ENCODE measurements around the gene SHC1. TPM values are rescaled to one million over a fixed set of nuclear protein-coding genes. Genes with fewer than 3 reads are reported as not detected.

Gene SHC1
- total RNA-seq, 2 experiments from 2014 or later = 59.9 to 60.0 TPM

DNA sequence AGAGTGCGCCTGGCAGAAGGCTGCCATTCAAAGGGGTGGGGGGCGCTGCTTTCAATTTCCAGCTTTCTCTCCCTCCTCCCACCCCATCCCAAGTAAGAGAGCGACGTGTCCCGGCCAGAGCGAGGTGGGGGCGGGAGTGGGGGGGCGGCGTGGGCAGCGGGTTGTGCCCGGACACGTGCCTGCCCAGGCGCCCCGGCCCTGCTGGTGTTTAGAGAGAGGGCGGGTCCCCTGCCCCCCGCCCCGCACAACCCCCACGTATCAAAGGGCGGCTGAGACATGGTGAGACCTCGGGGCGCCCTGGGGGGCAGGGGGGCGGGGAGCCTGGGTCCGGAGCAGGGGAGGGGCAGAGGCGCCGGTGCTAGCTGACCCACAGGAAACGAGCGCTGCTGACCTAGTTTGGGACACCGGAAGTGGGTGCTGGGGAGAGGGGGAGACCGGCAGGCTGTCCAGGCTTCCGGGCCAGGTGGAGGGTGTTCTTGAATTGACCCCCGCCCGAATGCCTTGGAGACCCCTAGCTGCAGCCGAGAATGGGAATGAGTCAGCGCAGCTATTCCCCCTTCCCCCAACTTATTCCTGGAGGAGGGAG, 33.3 kb upstream of the SHC1 start:
- ChIA-PET CTCF (interaction anchor here (1.3 to 13.2 kb wide), 2 partner anchors 8 to 15 kb away, joined by 3 to 159 read pairs; no protein-coding TSS in a partner anchor), POLR2A (interaction anchor here (0.9 to 10.2 kb wide), 4 partner anchors 9 to 68 kb away, joined by 4 to 189 read pairs (median 31); partner anchors contain the start of genes CKS1B, PBXIP1 and PMVK)
- H3K4me1 Mint-ChIP-seq (ENCODE audit: low read depth) = peaks cover 65% of the 10 kb centered on the region
- peak overlapping the region; percentile 80 for H3K27ac Mint-ChIP-seq
- H3K36me3 Mint-ChIP-seq (ENCODE audit: low read depth) = peaks cover 16% of the 10 kb centered on the region
- no peaks in the 10 kb centered on the region for H3K9me3 ChIP-seq (ENCODE audit: control insufficient read depth in 1 of 2, insufficient read depth in 1 of 2, low read length in 2 of 2)
- H3K36me3 ChIP-seq (ENCODE audit: insufficient read depth, low read length) = peaks cover 3% of the 10 kb centered on the region
- peaks cover 81% of the 10 kb centered on the region for H3K4me1 ChIP-seq (ENCODE audit: insufficient read depth, low read length)
- intact Hi-C loops (cut with DNase I, micrococcal nuclease) = loop anchor here in 1 of 2 experiments (5.0 kb wide), 1 partner anchor 58 kb away; the partner anchor contains the start of gene EFNA4
- no peaks in the 10 kb centered on the region for H3K9me3 Mint-ChIP-seq
- H3K27ac ChIP-seq (ENCODE audit: low read depth in 1 of 2, low read length in 2 of 2) = peak overlapping the region; percentile 77 to 80
- H3K4me3 Mint-ChIP-seq = peak overlapping the region; percentile 99
- peak overlapping the region; percentile 73 for H3K4me3 ChIP-seq (ENCODE audit: low read length)
- DNase-seq (peak in 2 of 14 experiments; percentile 41 to 45), ATAC-seq (ENCODE audit: poor library complexity) (no peak)
- no peaks in the 10 kb centered on the region for H3K27me3 ChIP-seq (ENCODE audit: control insufficient read depth in 1 of 2, insufficient read depth in 2 of 2, low read length in 2 of 2)
- H3K27me3 Mint-ChIP-seq = no peaks in the 10 kb centered on the region
- TF ChIP-seq, protein P1, sequence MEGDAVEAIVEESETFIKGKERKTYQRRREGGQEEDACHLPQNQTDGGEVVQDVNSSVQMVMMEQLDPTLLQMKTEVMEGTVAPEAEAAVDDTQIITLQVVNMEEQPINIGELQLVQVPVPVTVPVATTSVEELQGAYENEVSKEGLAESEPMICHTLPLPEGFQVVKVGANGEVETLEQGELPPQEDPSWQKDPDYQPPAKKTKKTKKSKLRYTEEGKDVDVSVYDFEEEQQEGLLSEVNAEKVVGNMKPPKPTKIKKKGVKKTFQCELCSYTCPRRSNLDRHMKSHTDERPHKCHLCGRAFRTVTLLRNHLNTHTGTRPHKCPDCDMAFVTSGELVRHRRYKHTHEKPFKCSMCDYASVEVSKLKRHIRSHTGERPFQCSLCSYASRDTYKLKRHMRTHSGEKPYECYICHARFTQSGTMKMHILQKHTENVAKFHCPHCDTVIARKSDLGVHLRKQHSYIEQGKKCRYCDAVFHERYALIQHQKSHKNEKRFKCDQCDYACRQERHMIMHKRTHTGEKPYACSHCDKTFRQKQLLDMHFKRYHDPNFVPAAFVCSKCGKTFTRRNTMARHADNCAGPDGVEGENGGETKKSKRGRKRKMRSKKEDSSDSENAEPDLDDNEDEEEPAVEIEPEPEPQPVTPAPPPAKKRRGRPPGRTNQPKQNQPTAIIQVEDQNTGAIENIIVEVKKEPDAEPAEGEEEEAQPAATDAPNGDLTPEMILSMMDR (IDR thresholded peaks at IDR 0.05) = no peak

DNA sequence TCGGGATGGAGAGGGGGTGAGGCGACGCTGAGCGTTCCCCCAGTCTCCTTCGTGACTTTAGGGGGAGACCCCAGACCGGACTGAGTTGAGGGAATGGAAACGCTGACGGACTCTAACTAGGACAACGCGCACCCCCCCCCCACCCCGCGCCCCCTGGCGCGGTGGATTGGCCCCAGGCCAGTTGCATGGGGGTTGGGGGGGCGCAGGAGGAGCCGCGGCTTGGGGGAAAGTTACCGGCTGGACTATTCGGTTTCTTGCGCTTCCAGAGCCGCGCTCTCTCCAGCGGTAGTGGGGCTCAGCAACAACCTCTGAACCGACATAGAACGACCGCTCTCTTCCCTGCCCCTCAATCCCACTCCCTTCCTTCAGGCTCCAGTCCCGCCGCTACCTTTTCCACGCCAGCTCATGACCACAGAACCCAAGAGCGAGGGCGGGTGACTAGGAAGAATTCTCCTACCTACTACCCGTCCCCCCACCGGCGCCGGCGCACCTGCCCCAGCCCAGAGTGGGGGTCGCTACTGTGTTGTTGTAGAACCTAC, 32.7 kb upstream of the SHC1 start:
- DNase-seq = peak in 3 of 14 experiments; percentile 40 to 55 (median 45)
- Histone ChIP-seq H3K4me3 (ENCODE audit: low read length) (peak overlapping the region; percentile 73), H3K4me1 (ENCODE audit: insufficient read depth, low read length) (peaks cover 80% of the 10 kb centered on the region), H3K27me3 (ENCODE audit: control insufficient read depth in 1 of 2, insufficient read depth in 2 of 2, low read length in 2 of 2) (no peaks in the 10 kb centered on the region), H3K9me3 (ENCODE audit: control insufficient read depth in 1 of 2, insufficient read depth in 1 of 2, low read length in 2 of 2) (no peaks in the 10 kb centered on the region), H3K36me3 (ENCODE audit: insufficient read depth, low read length) (peaks cover 3% of the 10 kb centered on the region), H3K27ac (ENCODE audit: low read depth in 1 of 2, low read length in 2 of 2) (peak overlapping the region; percentile 77 to 80)
- H3K9me3 Mint-ChIP-seq = no peaks in the 10 kb centered on the region
- H3K27ac Mint-ChIP-seq = peak overlapping the region; percentile 80
- H3K27me3 Mint-ChIP-seq = no peaks in the 10 kb centered on the region
- ATAC-seq (ENCODE audit: poor library complexity) = no peak
- peaks cover 66% of the 10 kb centered on the region for H3K4me1 Mint-ChIP-seq (ENCODE audit: low read depth)
- CTCF ChIA-PET = interaction anchor here (1.3 to 13.2 kb wide), 2 partner anchors 9 to 15 kb away, joined by 3 to 159 read pairs; no protein-coding TSS in a partner anchor
- peak overlapping the region; percentile 99 for H3K4me3 Mint-ChIP-seq
- intact Hi-C loops (cut with DNase I, micrococcal nuclease) = loop anchor here in 1 of 2 experiments (5.0 kb wide), 1 partner anchor 59 kb away; the partner anchor contains the start of gene EFNA4
- peaks cover 15% of the 10 kb centered on the region for H3K36me3 Mint-ChIP-seq (ENCODE audit: low read depth)
- POLR2A ChIA-PET = interaction anchor here (1.4 to 10.2 kb wide), 4 partner anchors 9 to 48 kb away, joined by 6 to 189 read pairs (median 31); partner anchors contain the start of genes CKS1B, PBXIP1 and PYGO2
- TF ChIP-seq, protein P1 (IDR thresholded peaks at IDR 0.05) = no peak

DNA sequence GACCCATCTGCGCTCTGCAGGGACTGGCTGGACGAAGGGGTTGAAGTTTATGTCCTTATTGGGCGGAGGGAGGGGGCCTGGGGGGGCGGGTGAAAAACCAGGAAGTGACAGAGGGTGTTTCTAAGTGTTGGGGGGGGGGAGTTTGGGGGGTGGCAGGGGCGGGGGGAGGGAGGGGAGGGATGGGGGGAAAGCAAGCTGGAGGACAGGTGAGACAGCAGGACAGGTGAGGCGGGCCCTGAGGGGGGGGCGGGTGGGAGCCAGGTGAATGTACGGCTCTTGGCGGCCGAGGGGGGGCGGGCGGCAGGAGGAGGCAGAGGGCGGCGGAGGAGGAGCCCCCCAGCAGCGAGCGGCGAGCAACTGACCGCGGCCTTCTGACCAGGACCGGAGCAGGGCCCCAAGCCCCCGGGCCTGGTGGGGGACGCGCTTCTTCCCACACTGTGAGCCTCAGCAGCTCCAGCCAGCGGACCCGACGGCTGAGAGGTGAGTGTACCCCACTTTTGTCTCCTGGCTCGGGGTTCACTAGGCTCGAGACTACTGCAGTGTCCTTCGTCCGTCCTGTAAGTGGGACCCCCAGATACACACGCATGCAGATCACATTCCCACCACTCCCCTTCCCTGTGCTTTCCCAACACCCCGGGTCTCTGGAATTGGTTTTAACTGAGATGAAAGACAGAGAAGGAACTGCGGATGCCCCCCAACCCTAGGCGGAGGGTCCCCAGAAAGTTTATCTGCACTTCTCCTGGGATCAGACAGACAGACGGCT, 32.1 kb upstream of the SHC1 start, which contains the start of gene ZBTB7B:
ZBTB7B (plus strand) TSS at position 339 of the 763 bp plus-strand sequence. CDS start 11,859 bp downstream, outside the sequence.
- Mint-ChIP-seq H3K36me3 (ENCODE audit: low read depth) (peaks cover 15% of the 10 kb centered on the region), H3K4me1 (ENCODE audit: low read depth) (peaks cover 67% of the 10 kb centered on the region), H3K27me3 (no peaks in the 10 kb centered on the region), H3K9me3 (no peaks in the 10 kb centered on the region), H3K4me3 (peak within 1 kb of the TSS; percentile 99), H3K27ac (peak within 1 kb of the TSS; percentile 90)
- H3K27ac ChIP-seq (ENCODE audit: low read depth in 1 of 2, low read length in 2 of 2) = peak within 1 kb of the TSS; percentile 92 to 96
- peak within 1 kb of the TSS; percentile 73 for H3K4me3 ChIP-seq (ENCODE audit: low read length)
- H3K36me3 ChIP-seq (ENCODE audit: insufficient read depth, low read length) = peaks cover 3% of the 10 kb centered on the region
- no peak for ATAC-seq (ENCODE audit: poor library complexity)
- H3K27me3 ChIP-seq (ENCODE audit: control insufficient read depth in 1 of 2, insufficient read depth in 2 of 2, low read length in 2 of 2) = no peaks in the 10 kb centered on the region
- no peaks in the 10 kb centered on the region for H3K9me3 ChIP-seq (ENCODE audit: control insufficient read depth in 1 of 2, insufficient read depth in 1 of 2, low read length in 2 of 2)
- POLR2A ChIA-PET = interaction anchor here (1.4 to 10.2 kb wide), 6 partner anchors 10 to 66 kb away, joined by 4 to 189 read pairs (median 22); partner anchors contain the start of genes CKS1B, PBXIP1, PMVK and PYGO2
- peaks cover 80% of the 10 kb centered on the region for H3K4me1 ChIP-seq (ENCODE audit: insufficient read depth, low read length)
- CTCF ChIA-PET = interaction anchor here (1.1 to 13.2 kb wide), 3 partner anchors 10 to 41 kb away, joined by 3 to 159 read pairs (median 4); partner anchors contain the start of gene PYGO2
- DNase-seq = no peak
- TF ChIP-seq, protein P1 (IDR thresholded peaks at IDR 0.05) = no peak
- intact Hi-C loops (cut with DNase I, micrococcal nuclease) = loop anchor here in 1 of 2 experiments (1.0 to 5.0 kb wide), 3 partner anchors 19 to 65 kb away; partner anchors contain the start of genes EFNA4 and FLAD1

Data from CD4-positive, alpha-beta T cell (primary cell).